ENCODE measurements around the gene CDH13.

CDH13 gene

GRCh38 chr16:83136924-83137323 is 510.2 kb downstream of the CDH13 start:
- no peak for DNase-seq

GRCh38 chr16:83137326-83137781 is 510.6 kb downstream of the CDH13 start:
- no peak for DNase-seq

DNA sequence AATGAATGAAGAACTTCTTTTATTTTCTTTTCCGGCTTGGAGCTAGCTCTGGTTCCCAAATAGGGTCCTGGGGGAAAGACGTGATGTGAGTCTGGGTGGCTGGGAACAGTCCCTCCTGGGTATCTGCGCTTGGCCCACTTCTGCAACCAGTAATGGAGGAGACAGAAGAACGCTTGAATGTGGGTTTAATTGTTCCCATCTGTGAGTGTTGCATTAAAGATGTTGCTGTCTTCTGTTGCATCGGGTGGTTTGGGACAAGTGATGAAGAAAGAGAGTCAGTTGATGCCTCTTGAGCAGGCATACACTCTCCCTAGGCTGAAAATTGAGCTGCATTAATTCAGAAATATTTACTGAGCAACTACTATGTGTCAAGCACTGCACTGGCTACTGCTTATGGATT is 511.1 kb downstream of the CDH13 start:
- DNase-seq: no peak

- DNase-seq: no peak
Measured at GRCh38 chr16:83138512-83138911, 511.7 kb downstream of the CDH13 start.

DNA sequence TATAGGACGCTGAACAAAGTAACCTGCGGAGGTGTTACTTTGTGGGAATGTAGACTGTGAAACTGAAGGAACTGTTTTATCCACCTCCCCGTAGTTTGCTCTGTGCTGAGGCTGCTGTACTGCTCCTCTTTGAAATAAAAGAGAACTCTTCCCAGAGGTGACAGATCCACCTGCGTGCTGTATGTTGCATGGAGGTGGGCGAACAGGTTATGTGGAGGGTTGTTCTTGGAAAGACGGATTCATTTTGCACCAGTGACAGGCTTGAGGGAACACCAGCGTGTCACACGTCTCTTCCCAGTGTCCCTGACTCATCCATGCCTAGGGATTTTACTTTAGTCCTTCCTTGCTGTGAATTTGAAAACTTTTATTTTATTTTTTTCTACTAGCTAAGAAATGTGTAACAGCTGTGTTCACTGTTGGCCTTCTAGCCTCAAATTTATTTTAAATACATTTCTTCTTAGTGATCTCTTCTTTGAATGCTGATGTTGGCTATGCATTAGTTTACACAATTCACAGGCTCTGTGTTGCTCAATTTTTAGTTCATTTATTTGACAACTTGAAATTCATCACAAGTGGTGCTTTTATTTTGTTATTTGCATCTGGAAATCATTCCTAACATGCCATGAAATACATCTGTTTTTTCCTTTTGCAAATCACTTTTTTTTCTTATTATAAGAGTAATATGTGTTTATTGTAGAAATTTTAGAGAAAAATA is 512.4 kb downstream of the CDH13 start:
- no peak for DNase-seq

- no peak for DNase-seq
Measured at GRCh38 chr16:83143788-83144187, 517.0 kb downstream of the CDH13 start.

DNA sequence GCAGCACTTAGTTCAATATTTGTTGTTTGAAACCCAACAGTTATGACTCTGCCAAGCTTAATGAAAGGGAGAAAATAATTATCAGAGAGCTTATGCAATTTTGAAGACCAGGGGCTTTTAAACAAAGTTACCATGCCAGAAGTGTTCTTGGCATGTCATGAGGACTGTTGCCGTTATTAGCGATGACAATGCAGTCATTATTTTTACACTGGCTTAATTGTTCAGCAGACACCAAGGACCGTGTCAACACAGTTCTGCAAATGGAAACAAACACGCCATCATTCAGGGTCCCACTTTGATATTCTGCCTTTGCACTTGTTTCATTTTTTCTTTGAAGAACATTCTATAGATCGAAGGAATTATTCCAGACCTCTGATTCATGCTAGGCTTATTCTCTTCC is 518.5 kb downstream of the CDH13 start:
- no peak for DNase-seq

DNA sequence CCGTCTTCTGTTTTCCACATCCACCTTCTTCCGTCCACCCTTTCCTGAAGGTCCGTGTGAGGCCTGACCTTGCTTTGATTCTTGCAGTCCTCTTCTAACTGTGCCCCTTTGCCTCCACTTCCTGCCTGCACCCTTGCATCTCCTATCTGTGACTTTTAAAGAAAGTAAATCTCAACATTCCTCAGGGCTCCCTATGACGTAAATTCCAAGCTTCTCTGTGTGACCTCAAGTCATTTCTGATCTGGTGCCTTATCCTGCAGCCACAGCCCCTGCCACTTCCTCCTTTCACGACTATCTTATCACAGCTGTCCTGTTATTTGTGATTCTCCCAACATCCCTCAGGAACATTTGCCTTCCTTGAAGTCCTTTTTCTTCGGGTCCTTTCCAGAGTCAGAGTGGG is 520.5 kb downstream of the CDH13 start:
- no peak for DNase-seq

GRCh38 chr16:83158320-83158957 is 531.7 kb downstream of the CDH13 start:
- no peak for DNase-seq

DNA sequence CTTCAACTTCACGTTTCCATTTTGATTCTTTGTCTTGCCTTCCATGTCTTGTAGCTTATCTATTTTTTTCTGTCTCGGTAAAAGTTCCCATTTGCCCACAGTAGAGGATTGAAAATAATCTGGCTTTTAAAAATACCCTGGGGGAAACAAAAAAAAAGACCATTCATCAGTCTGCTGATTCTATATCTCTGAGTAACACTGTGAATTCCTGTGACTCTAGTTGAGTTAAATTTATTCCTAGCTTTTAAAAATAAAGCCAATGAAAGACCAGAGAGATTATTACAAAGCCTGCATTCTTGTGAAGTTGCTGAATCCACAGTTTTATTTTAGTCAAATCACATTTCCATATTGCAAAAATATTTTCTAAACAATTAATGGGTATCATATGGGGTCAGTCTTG is 532.3 kb downstream of the CDH13 start:
- DNase-seq: no peak

- no peak for DNase-seq
Measured at GRCh38 chr16:83160287-83161020, 533.7 kb downstream of the CDH13 start.

DNA sequence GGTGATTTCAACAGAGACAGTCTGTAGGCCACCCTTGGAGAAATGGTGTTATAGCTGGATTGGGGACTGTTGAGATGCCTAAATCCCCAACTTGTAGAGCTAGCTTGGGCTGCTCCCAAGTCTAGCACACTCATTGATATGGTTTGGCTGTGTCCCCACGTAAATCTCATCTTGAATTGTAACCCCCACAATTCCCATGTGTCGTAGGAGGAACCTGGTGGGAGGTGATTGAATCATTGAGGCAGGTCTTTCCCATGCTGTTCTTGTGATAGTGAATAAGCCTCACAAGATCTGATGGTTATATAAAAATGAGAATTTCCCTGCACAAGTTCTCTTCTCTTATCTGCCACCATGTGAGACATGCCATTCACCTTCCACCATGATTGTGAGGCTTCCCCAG is 536.0 kb downstream of the CDH13 start:
- DNase-seq: no peak

GRCh38 chr16:83164816-83165215 is 538.0 kb downstream of the CDH13 start:
- no peak for DNase-seq

DNA sequence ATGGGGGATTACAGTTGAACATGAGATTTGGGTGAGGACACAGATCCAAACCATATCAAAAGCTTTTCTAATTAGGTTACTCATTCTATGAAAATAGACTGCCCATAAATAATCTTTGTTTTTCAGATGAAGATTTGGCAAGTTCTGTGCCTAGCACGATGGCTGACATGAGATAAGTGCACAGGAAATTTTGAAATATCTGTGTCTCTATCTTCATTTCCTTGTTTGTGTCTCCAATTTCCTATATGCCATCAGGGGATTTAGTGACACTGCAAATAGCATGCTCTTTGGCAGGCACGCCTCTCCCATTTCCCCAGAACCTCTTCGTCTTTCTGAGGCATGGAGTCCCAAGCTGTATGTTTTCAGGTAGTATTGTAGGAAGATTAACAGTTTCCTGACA is 544.6 kb downstream of the CDH13 start:
- DNase-seq: no peak

GRCh38 chr16:83174671-83175070 is 547.9 kb downstream of the CDH13 start:
- no peak for DNase-seq

- DNase-seq: no peak
Measured at GRCh38 chr16:83176802-83177201, 550.0 kb downstream of the CDH13 start.

DNA sequence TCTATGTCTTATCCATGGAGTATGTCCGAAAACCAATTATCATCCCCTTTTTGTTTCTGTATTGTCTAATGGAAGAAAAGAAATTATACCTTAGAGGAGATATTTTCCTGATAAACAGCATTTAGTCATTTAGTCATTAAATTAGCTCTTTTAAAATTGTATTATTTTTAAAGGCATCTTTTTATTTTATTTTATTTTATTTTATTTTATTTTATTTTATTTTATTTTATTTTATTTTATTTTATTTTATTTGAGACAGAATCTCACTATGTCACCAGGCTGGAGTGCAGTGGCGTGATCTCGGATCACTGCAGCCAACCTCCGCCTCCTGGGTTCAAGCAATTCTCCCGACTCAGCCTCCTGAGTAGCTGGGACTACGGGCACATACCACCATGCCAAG is 559.1 kb downstream of the CDH13 start:
- DNase-seq: no peak

DNA sequence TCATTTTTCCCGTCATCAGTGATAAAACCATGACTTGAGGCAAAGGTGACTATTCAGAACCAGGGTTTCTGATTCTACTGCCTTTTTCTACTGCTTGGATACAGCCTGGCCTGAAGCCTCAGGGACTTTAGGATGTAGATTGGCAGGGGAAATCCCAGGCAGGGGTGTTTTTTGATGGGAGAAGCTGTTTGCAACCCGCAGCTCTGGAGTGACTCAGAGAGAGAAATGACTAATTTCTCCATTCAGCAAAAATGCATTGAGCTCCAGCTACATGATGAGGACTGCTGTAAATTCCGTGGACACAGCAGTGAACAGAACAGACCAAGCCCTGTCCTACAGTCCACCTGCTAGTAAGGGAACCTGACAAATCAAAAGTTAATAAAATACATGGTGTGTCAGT is 560.6 kb downstream of the CDH13 start:
- DNase-seq: no peak

DNA sequence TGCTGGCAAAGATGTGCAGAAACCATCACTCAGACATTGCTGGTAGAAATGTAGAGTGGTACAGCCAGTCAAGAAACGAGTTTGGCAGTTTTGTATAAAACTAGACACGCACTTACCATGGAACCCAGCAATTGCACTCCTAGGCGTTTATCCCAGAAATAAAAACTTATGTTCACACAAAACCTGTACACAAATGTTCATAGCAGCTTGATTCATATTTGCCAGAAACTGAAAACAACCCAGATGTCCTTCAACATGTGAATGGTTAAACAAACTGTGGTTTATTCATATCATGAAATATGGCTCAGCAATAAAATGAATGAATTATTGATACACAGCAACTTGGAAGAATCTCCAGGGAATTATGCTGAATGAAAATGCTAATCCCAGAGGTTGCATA is 570.0 kb downstream of the CDH13 start:
- DNase-seq: no peak

DNA sequence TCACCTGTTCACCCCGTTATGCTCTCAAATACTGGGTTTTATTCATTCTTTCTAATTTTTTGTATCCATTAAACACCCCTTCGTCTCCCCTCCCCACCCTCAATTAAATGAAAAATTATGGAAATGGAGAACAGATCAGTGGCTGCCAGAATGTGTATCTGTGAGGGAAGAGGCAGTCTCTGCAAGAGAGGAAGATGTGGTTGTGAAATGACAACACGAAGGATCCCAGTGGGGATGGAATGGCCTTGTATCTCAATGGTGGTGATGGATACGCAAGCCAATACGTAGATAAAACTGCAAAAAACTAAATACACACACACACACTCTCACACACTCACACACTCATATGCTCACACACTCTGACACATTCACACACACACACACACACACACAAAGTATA is 570.7 kb downstream of the CDH13 start:
- DNase-seq: no peak

GRCh38 chr16:83198977-83199376 is 572.2 kb downstream of the CDH13 start:
- DNase-seq: no peak

- DNase-seq: no peak
Measured at GRCh38 chr16:83200005-83200779, 573.4 kb downstream of the CDH13 start.

- DNase-seq: no peak
Measured at GRCh38 chr16:83201748-83202147, 575.0 kb downstream of the CDH13 start.
